ENCODE results near the gene USHBP1. TPM values are rescaled to one million over a fixed set of nuclear protein-coding genes. Genes with fewer than 3 reads are reported as not detected.
A peak's percentile ranks its signal among the peaks of the same experiment; 100 is the strongest.

Gene USHBP1
- total and polyA plus RNA-seq, 2 of the 4 experiments (the other 2 are of a cell fraction), result not detected

DNA sequence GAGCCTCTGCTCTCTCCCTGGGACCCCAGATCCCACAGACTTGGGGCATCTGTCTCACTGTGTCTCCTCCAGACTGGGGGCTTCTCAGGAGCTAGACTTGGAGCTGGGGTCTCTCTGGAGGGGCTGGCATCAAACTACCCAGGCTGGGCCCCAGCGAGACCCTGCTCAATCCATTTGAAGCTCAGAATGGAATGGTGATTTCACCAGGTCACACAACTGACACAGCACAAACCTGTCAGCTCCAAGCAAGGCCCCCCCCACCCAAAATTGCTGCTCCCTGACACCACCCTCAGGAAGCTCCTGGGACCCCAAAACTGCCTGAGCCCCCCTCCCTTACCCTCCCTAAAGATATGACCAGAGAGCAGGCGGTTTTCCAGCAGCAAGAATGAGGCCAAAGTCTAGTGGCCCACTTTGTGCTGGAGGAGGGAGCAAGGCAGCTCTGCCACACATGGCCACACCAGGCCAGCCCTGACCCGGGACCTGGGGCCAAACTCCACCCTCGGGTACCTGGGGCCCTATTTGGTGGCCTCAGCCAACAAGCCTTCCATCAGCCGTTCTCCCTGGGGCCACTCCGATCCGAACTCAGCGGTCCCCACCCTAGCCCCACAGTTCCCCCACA is 21.2 kb downstream of the USHBP1 start:
- 0 out of 2 replicates have a peak, but pooled peaks cover 3% of the 10 kb centered on the region for H3K9me1 ChIP-seq (ENCODE audit: insufficient read depth, low read length)
- H2AFZ ChIP-seq (replicated peaks; ENCODE audit: low read length, poor library complexity), result peak overlapping the region; percentile 93
- POLR2A ChIA-PET (ENCODE audit: unreplicated experiment), result no interaction called here
- H3K27me3 ChIP-seq (ENCODE audit: control insufficient read depth, insufficient read depth, low read length), result no peaks in the 10 kb centered on the region
- H3K23ac ChIP-seq (ENCODE audit: low read depth, low read length), result peak overlapping the region; percentile 97
- H3K27ac ChIP-seq (ENCODE audit: insufficient read depth, low read length), result peak overlapping the region; percentile 69; the same call in 1 of the 2 replicates
- H2BK20ac ChIP-seq (ENCODE audit: low read depth, low read length), result no peak overlapping the region
- 48% methylated on average over 8 of the region's 8 CpGs; no CpG with 5 or more reads in 1 of the 2 experiments for WGBS, 2 experiments (ENCODE audit: extremely low coverage in 2 of 2, insufficient read length in 1 of 2)
- H2AK9ac ChIP-seq (replicated peaks; ENCODE audit: low read depth, low read length, poor library complexity), result peak overlapping the region; percentile 98
- H3K9ac ChIP-seq (ENCODE audit: low read depth, low read length), result peak overlapping the region; percentile 74
- peaks cover 12% of the 10 kb centered on the region; the same call in 1 of the 2 replicates for H3K36me3 ChIP-seq (ENCODE audit: control insufficient read depth, insufficient read depth, low read length)
- peaks cover 22 to 51% of the 10 kb centered on the region in 2 experiments for H3K79me1 ChIP-seq (ENCODE audit: low read depth in 1 of 2, low read length in 2 of 2)
- peak overlapping the region; percentile 93 for H2AK5ac ChIP-seq (ENCODE audit: low read depth, low read length)
- DNase-seq, result no peak
- in situ Hi-C loops (cut with MboI; ENCODE audit: low sequenced_read_pairs) (no loop called here), dilution Hi-C loops (cut with HindIII; ENCODE audit: low sequenced_read_pairs, unreplicated experiment) (no loop called here), intact Hi-C loops (cut with micrococcal nuclease) (no loop called here)
- H3K4me3 ChIP-seq (ENCODE audit: insufficient read depth, low read depth, low read length), result peak overlapping the region; percentile 90
- H2BK15ac ChIP-seq (ENCODE audit: low read depth, low read length), result no peak overlapping the region
- peak overlapping the region; percentile 91 for H3K14ac ChIP-seq (replicated peaks; ENCODE audit: low read depth, low read length)
- peak overlapping the region; percentile 95 for H3K4ac ChIP-seq (ENCODE audit: low read depth, low read length)
- peak overlapping the region; percentile 13; the same call in 1 of the 2 replicates for H4K5ac ChIP-seq (ENCODE audit: low read depth, low read length)
- TF ChIP-seq RCOR1 (IDR thresholded peaks at IDR 0.05; ENCODE audit: insufficient replicate concordance, low read length) (no peak), MAFK (IDR thresholded peaks at IDR 0.05; ENCODE audit: low read depth, low read length) (no peak), RAD21 (IDR thresholded peaks at IDR 0.05; ENCODE audit: low read length) (no peak), SMC3 (IDR thresholded peaks at IDR 0.05; ENCODE audit: low read depth, low read length) (no peak), MAZ (IDR thresholded peaks at IDR 0.05; ENCODE audit: borderline replicate concordance, low read depth, low read length) (no peak; the same call in 1 of the 2 replicates), BHLHE40 (IDR thresholded peaks at IDR 0.05; ENCODE audit: low read depth, low read length) (no peak), RFX5 (IDR thresholded peaks at IDR 0.05; ENCODE audit: low read depth, low read length) (no peak), CEBPB (IDR thresholded peaks at IDR 0.05; ENCODE audit: low read depth, low read length) (no peak), CHD1 (IDR thresholded peaks at IDR 0.05; ENCODE audit: low read depth, low read length) (no peak), FOS (IDR thresholded peaks at IDR 0.05; ENCODE audit: low read depth, low read length) (no peak), MXI1 (IDR thresholded peaks at IDR 0.05; ENCODE audit: borderline replicate concordance, low read depth, low read length) (no peak), NFE2L2 (IDR thresholded peaks at IDR 0.05; ENCODE audit: low read depth, low read length) (no peak), POLR2A (IDR thresholded peaks at IDR 0.05; ENCODE audit: low read depth, low read length) (no peak)
- TF ChIP-seq, protein P1, sequence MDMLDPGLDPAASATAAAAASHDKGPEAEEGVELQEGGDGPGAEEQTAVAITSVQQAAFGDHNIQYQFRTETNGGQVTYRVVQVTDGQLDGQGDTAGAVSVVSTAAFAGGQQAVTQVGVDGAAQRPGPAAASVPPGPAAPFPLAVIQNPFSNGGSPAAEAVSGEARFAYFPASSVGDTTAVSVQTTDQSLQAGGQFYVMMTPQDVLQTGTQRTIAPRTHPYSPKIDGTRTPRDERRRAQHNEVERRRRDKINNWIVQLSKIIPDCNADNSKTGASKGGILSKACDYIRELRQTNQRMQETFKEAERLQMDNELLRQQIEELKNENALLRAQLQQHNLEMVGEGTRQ (IDR thresholded peaks at IDR 0.05; ENCODE audit: low read depth, low read length), result no peak
- TF ChIP-seq, protein P2, sequence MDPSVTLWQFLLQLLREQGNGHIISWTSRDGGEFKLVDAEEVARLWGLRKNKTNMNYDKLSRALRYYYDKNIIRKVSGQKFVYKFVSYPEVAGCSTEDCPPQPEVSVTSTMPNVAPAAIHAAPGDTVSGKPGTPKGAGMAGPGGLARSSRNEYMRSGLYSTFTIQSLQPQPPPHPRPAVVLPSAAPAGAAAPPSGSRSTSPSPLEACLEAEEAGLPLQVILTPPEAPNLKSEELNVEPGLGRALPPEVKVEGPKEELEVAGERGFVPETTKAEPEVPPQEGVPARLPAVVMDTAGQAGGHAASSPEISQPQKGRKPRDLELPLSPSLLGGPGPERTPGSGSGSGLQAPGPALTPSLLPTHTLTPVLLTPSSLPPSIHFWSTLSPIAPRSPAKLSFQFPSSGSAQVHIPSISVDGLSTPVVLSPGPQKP (IDR thresholded peaks at IDR 0.05; ENCODE audit: borderline replicate concordance, low read depth, low read length), result no peak
- TF ChIP-seq, protein P3, sequence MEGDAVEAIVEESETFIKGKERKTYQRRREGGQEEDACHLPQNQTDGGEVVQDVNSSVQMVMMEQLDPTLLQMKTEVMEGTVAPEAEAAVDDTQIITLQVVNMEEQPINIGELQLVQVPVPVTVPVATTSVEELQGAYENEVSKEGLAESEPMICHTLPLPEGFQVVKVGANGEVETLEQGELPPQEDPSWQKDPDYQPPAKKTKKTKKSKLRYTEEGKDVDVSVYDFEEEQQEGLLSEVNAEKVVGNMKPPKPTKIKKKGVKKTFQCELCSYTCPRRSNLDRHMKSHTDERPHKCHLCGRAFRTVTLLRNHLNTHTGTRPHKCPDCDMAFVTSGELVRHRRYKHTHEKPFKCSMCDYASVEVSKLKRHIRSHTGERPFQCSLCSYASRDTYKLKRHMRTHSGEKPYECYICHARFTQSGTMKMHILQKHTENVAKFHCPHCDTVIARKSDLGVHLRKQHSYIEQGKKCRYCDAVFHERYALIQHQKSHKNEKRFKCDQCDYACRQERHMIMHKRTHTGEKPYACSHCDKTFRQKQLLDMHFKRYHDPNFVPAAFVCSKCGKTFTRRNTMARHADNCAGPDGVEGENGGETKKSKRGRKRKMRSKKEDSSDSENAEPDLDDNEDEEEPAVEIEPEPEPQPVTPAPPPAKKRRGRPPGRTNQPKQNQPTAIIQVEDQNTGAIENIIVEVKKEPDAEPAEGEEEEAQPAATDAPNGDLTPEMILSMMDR (conservative IDR thresholded peaks at IDR 0.05; ENCODE audit: low read depth, low read length), result no peak
- peaks cover 28% of the 10 kb centered on the region for H4K20me1 ChIP-seq (ENCODE audit: insufficient read depth, low read length)
- peak overlapping the region; percentile 6 for H2BK5ac ChIP-seq (ENCODE audit: low read depth, low read length, poor library complexity, severe bottlenecking)
- peak overlapping the region; percentile 78 for H3K4me2 ChIP-seq (ENCODE audit: low read depth, low read length)
- no peak for ATAC-seq (ENCODE audit: low read depth)
- CTCF ChIA-PET, result no interaction called here
- H4K8ac ChIP-seq (ENCODE audit: low read depth in 2 of 2, low read length in 2 of 2), result peak overlapping the region; percentile 64 to 89
- no peak overlapping the region for H3K56ac ChIP-seq (ENCODE audit: extremely low read depth, insufficient read depth, low read length)
- peaks cover 10% of the 10 kb centered on the region for H3K4me1 ChIP-seq (ENCODE audit: control insufficient read depth, insufficient read depth, low read length)
- no TSS peak for BruUV-seq (replicated peaks)
- H4K91ac ChIP-seq (ENCODE audit: insufficient read depth, low read depth, low read length), result peak overlapping the region; percentile 83
- no peaks in the 10 kb centered on the region for H3K9me3 ChIP-seq (ENCODE audit: control insufficient read depth, insufficient read depth, low read length)
- H3K18ac ChIP-seq (ENCODE audit: low read depth, low read length), result no peak overlapping the region
- no peak overlapping the region for H2BK120ac ChIP-seq (ENCODE audit: low read depth, low read length)
